ENCODE data around the gene LRRN4.
"Not testable (repeated sequence)": the region's sequence is repeated elsewhere in the genome, so short reads cannot be mapped to it uniquely, and the experiment has no call there.

LRRN4 gene

GRCh38 chr20:6058684-6059295 lies 4.9 kb upstream of the LRRN4 start:
- no peak for DNase-seq

GRCh38 chr20:6057691-6058090 lies 3.8 kb upstream of the LRRN4 start:
- no peak for DNase-seq

- no peak for DNase-seq
Measured at GRCh38 chr20:6057139-6057538, 3.3 kb upstream of the LRRN4 start.

- DNase-seq: no peak
Measured at GRCh38 chr20:6055981-6056569, 2.2 kb upstream of the LRRN4 start.

GRCh38 chr20:6055161-6055783 lies 1.4 kb upstream of the LRRN4 start:
- peak; percentile 96 for DNase-seq

GRCh38 chr20:6054689-6055051 lies 810 bp upstream of the LRRN4 start:
- not testable (repeated sequence) for DNase-seq

GRCh38 chr20:6053064-6053775 lies 640 bp downstream of the LRRN4 start:
- DNase-seq: peak; percentile 68

- peak; percentile 67 for DNase-seq
Measured at GRCh38 chr20:6051505-6051904, 2.4 kb downstream of the LRRN4 start.

GRCh38 chr20:6048391-6048790 lies 5.5 kb downstream of the LRRN4 start:
- DNase-seq: no peak

- peak; percentile 2 for DNase-seq
Measured at GRCh38 chr20:6046432-6046831, 7.4 kb downstream of the LRRN4 start.

- DNase-seq: no peak
Measured at GRCh38 chr20:6045566-6045965, 8.3 kb downstream of the LRRN4 start.

GRCh38 chr20:6044115-6044514 lies 9.7 kb downstream of the LRRN4 start:
- no peak for DNase-seq

- no peak for DNase-seq
Measured at GRCh38 chr20:6041808-6042265, 12.0 kb downstream of the LRRN4 start.

- DNase-seq: no peak
Measured at GRCh38 chr20:6040958-6041807, 12.7 kb downstream of the LRRN4 start.

GRCh38 chr20:6040540-6040939 lies 13.3 kb downstream of the LRRN4 start:
- no peak for DNase-seq

- no peak for DNase-seq
Measured at GRCh38 chr20:6039766-6040165, 14.1 kb downstream of the LRRN4 start.

- DNase-seq: no peak
Measured at GRCh38 chr20:6038256-6038655, 15.6 kb downstream of the LRRN4 start.

GRCh38 chr20:6037082-6037481 lies 16.8 kb downstream of the LRRN4 start:
- no peak for DNase-seq

GRCh38 chr20:6036213-6036612 lies 17.6 kb downstream of the LRRN4 start:
- no peak for DNase-seq

- no peak for DNase-seq
Measured at GRCh38 chr20:6034134-6034969, 19.5 kb downstream of the LRRN4 start.

- not testable (repeated sequence) for DNase-seq
Measured at GRCh38 chr20:6032907-6033306, 21.0 kb downstream of the LRRN4 start.
